HCT116 (cell line): ENCODE data around the gene FAM32A.

ENCODE experiments used
- CEBPB ChIP-seq: IDR thresholded peaks from 2 replicates; pipeline ENCODE4 v1.6.1; 2012; ENCODE audit warnings: low read depth
- EGR1 ChIP-seq: IDR thresholded peaks from 2 replicates; pipeline ENCODE4 v1.6.1; 2012; ENCODE audit warnings: low read depth
- EZH2 ChIP-seq: fragments of 200-600 bp; sonication (generic); IDR thresholded peaks from 2 replicates; pipeline ENCODE4 v1.6.1; 2017; ENCODE audit warnings: antibody characterized with exemption, mixed run types
- EZH2phosphoT487 ChIP-seq: fragments of 200-600 bp; IDR thresholded peaks from 2 replicates; pipeline ENCODE4 v1.6.1; 2018; ENCODE audit warnings: antibody characterized with exemption, borderline replicate concordance
- JUND ChIP-seq: IDR thresholded peaks from 2 replicates; pipeline ENCODE4 v1.6.1; 2012
- POLR2A ChIP-seq: IDR thresholded peaks from 2 replicates; pipeline ENCODE4 v1.7.0; 2011; ENCODE audit warnings: borderline replicate concordance; ENCODE audit not compliant: insufficient read depth, insufficient read length; ENCODE audit errors: extremely low read depth
- POLR2AphosphoS5 ChIP-seq: IDR thresholded peaks from 2 replicates; pipeline ENCODE4 v1.6.1; 2011; ENCODE audit warnings: mild to moderate bottlenecking, low read depth, low read length, moderate library complexity
- RAD21 ChIP-seq: IDR thresholded peaks from 2 replicates; pipeline ENCODE4 v1.6.1; 2012; ENCODE audit warnings: low read depth, mild to moderate bottlenecking
- SP1 ChIP-seq: IDR thresholded peaks from 2 replicates; pipeline ENCODE4 v1.6.1; 2012; ENCODE audit warnings: low read depth
- TCF7L2 ChIP-seq: IDR thresholded peaks from 2 replicates; pipeline ENCODE4 v1.7.0; 2011; ENCODE audit warnings: borderline replicate concordance, inconsistent platforms; ENCODE audit not compliant: insufficient read depth, insufficient read length; ENCODE audit errors: extremely low read depth
- YY1 ChIP-seq: IDR thresholded peaks from 2 replicates; pipeline ENCODE4 v1.6.1; 2011; ENCODE audit warnings: low read length, low read depth, moderate library complexity, mild to moderate bottlenecking; ENCODE audit not compliant: insufficient replicate concordance; ENCODE audit errors: extremely low read depth
- TF ChIP-seq, protein P1 (sequence below), 3 experiments: fragments of 200-600 bp in 1 of 3; sonication (generic) in 1 of 3; IDR thresholded peaks in 2 of 3; conservative IDR thresholded peaks in 1 of 3; 2 replicates each; pipeline ENCODE4 v1.5.1; 2012 to 2017; ENCODE audit warnings: low read depth in 2 of 3, low read length in 2 of 3, antibody characterized with exemption in 1 of 3, borderline replicate concordance in 1 of 3, control low read depth in 1 of 3, mild to moderate bottlenecking in 1 of 3, mixed read lengths in 1 of 3, mixed run types in 1 of 3, moderate library complexity in 1 of 3; ENCODE audit not compliant: insufficient read depth in 1 of 3

DNA sequence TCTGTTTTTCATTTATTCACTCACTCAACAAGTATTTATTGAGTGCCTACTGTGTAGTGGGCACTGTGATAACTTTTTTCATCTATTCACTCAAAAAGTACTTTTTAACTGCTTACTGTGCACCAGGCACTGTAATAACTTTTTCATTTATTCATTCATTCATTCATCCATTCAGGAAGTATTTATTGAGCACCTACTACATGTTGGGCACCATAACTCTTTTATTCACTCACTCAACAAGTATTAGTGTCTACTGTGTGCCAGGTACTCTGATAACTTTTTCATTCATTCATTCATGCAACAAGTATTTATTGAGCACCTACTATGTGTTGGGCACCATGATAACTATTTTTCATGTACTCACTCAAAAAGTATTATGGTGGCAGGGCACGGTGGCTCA is 18.8 kb upstream of the FAM32A start:
- TF ChIP-seq EZH2phosphoT487 (no peak), POLR2AphosphoS5 (no peak), RAD21 (no peak), POLR2A (no peak), YY1 (no peak), EGR1 (no peak), CEBPB (no peak), EZH2 (no peak), SP1 (no peak), TCF7L2 (no peak), JUND (no peak)
- TF ChIP-seq, protein P1, sequence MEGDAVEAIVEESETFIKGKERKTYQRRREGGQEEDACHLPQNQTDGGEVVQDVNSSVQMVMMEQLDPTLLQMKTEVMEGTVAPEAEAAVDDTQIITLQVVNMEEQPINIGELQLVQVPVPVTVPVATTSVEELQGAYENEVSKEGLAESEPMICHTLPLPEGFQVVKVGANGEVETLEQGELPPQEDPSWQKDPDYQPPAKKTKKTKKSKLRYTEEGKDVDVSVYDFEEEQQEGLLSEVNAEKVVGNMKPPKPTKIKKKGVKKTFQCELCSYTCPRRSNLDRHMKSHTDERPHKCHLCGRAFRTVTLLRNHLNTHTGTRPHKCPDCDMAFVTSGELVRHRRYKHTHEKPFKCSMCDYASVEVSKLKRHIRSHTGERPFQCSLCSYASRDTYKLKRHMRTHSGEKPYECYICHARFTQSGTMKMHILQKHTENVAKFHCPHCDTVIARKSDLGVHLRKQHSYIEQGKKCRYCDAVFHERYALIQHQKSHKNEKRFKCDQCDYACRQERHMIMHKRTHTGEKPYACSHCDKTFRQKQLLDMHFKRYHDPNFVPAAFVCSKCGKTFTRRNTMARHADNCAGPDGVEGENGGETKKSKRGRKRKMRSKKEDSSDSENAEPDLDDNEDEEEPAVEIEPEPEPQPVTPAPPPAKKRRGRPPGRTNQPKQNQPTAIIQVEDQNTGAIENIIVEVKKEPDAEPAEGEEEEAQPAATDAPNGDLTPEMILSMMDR (IDR thresholded peaks at IDR 0.05 in 2 of 3, conservative IDR thresholded peaks at IDR 0.05 in 1 of 3; ENCODE audit: borderline replicate concordance in 1 of 3, insufficient read depth in 1 of 3, low read depth in 2 of 3, low read length in 2 of 3), result no peak
